HepG2 (cell line): Measurements from ENCODE around the gene AP3D1. TPM values are rescaled to one million over a fixed set of nuclear protein-coding genes. Genes with fewer than 3 reads are reported as not detected.

ENCODE experiments used
- AHDC1 ChIP-seq: sonication (generic); formaldehyde crosslinking; IDR thresholded peaks from 2 replicates; pipeline ENCODE4 v1.5.1; 2020; ENCODE audit warnings: mild to moderate bottlenecking, missing genetic modification reagents, borderline replicate concordance
- BORCS8-MEF2B ChIP-seq: sonication (generic); formaldehyde crosslinking; IDR thresholded peaks from 2 replicates; pipeline ENCODE4 v1.8.0; 2022; ENCODE audit warnings: mild to moderate bottlenecking, missing genetic modification reagents
- CBX2 ChIP-seq, 2 experiments: fragments of 200-600 bp in 1 of 2; sonication (generic); formaldehyde crosslinking in 1 of 2; IDR thresholded peaks; 2 replicates each; pipeline versions ENCODE4 v1.7.0 to v1.8.1; 2018 to 2022; ENCODE audit warnings: low read depth in 2 of 2, low read length in 1 of 2, mild to moderate bottlenecking in 1 of 2, missing genetic modification reagents in 1 of 2
- CHCHD3 ChIP-seq: sonication (generic); formaldehyde crosslinking; IDR thresholded peaks from 2 replicates; pipeline ENCODE4 v1.8.0; 2022; ENCODE audit warnings: mild to moderate bottlenecking, missing genetic modification reagents, moderate library complexity
- ETS1 ChIP-seq: sonication (generic); formaldehyde crosslinking; IDR thresholded peaks from 2 replicates; pipeline ENCODE4 v1.4.0; 2020; ENCODE audit warnings: missing genetic modification reagents
- HNRNPK ChIP-seq: fragments of 200-400 bp; formaldehyde crosslinking; IDR thresholded peaks from 2 replicates; pipeline ENCODE4 v1.6.1; 2018; ENCODE audit warnings: low read length, low read depth, moderate library complexity, mild to moderate bottlenecking; ENCODE audit not compliant: poor library complexity, severe bottlenecking
- MEF2D ChIP-seq: sonication (generic); formaldehyde crosslinking; IDR thresholded peaks from 2 replicates; pipeline ENCODE4 v1.5.1; 2020; ENCODE audit warnings: mild to moderate bottlenecking, missing genetic modification reagents
- NCOR1 ChIP-seq: fragments of 200-600 bp; sonication (generic); IDR thresholded peaks from 2 replicates; pipeline ENCODE4 v1.7.0; 2017; ENCODE audit warnings: antibody characterized with exemption, low read length, borderline replicate concordance
- NR3C1 ChIP-seq: sonication (generic); formaldehyde crosslinking; IDR thresholded peaks from 2 replicates; pipeline ENCODE4 v1.4.0; 2020; ENCODE audit warnings: missing genetic modification reagents
- SOX13 ChIP-seq, 3 experiments: fragments of 450-650 bp in 1 of 3; sonication (generic) in 1 of 3; formaldehyde crosslinking in 1 of 3; IDR thresholded peaks in 2 of 3; conservative IDR thresholded peaks in 1 of 3; 2 replicates each; pipeline versions ENCODE4 v1.5.0 to v1.6.1; 2016 to 2020; ENCODE audit warnings: antibody characterized with exemption in 1 of 3, mild to moderate bottlenecking in 1 of 3, missing compliant biosample characterization in 1 of 3, missing genetic modification reagents in 1 of 3, moderate library complexity in 1 of 3
- TARDBP ChIP-seq: sonication (generic); formaldehyde crosslinking; IDR thresholded peaks from 2 replicates; pipeline ENCODE4 v1.8.0; 2022; ENCODE audit warnings: mild to moderate bottlenecking, missing genetic modification reagents
- TRIM22 ChIP-seq: fragments of 450-650 bp; IDR thresholded peaks from 2 replicates; pipeline ENCODE4 v1.6.1; 2017
- ZC3H4 ChIP-seq: sonication (generic); formaldehyde crosslinking; IDR thresholded peaks from 2 replicates; pipeline ENCODE4 v1.4.0; 2020; ENCODE audit warnings: missing genetic modification reagents, borderline replicate concordance
- ZNF333 ChIP-seq: sonication (generic); formaldehyde crosslinking; IDR thresholded peaks from 2 replicates; pipeline ENCODE4 v1.4.0; 2020; ENCODE audit warnings: mild to moderate bottlenecking, missing genetic modification reagents, borderline replicate concordance
- ZNF546 ChIP-seq: sonication (generic); formaldehyde crosslinking; conservative IDR thresholded peaks from 2 replicates; pipeline ENCODE4 v1.8.1; 2023; ENCODE audit warnings: mild to moderate bottlenecking, missing genetic modification reagents
- polyA plus RNA-seq, 8 experiments: library from polyadenylated mRNA; depleted of rRNA in 3 of 8; stranded (reverse) in 7 of 8; unstranded in 1 of 8; fragments of >200 nt; fragmentation: Illumina TruSeq in 4 of 8; extraction: Trizol in 4 of 8; gene quantifications; 2 replicates each; pipeline versions ENCODE4 v1.2.1 to v1.2.3, GENCODE V29; 2011 to 2016; ENCODE audit warnings: low read depth in 4 of 8, missing spikeins in 1 of 8, mixed read lengths in 1 of 8; ENCODE audit not compliant: insufficient read depth in 1 of 8
- total RNA-seq, 5 experiments: library from RNA; depleted of rRNA; stranded (reverse); fragments of >200 nt; fragmentation: Illumina TruSeq; extraction: Trizol; gene quantifications; 2 replicates each; pipeline ENCODE4 v1.2.3, GENCODE V29; 2016; ENCODE audit warnings: low read depth in 1 of 5

Gene AP3D1
- total and polyA plus RNA-seq, 2 of the 13 experiments (the other 11 are each of a cell fraction or from before 2014, with no cell fraction given): 68.0 to 82.6 TPM

GRCh38 chr19:2061495-2062388, 89.6 kb downstream of the AP3D1 start (continued):
- peak; percentile 62; the same call in 1 of the 2 replicates for TF ChIP-seq ZNF333
- TF ChIP-seq ETS1 (CRISPR knock-in tag): no peak
- no peak; the same call in 1 of the 2 replicates for TF ChIP-seq ZNF546
- no peak for TF ChIP-seq TRIM22
- no peak for TF ChIP-seq CHCHD3
- TF ChIP-seq AHDC1 (CRISPR knock-in tag): no peak
- no peak for TF ChIP-seq NCOR1
- no peak for TF ChIP-seq ZC3H4 (CRISPR knock-in tag)
- peak; percentile 27; the same call in 1 of the 2 replicates for TF ChIP-seq MEF2D (CRISPR knock-in tag)
- TF ChIP-seq BORCS8-MEF2B (CRISPR knock-in tag): peak; percentile 65
- no peak for TF ChIP-seq CBX2 (IDR thresholded peaks at IDR 0.05; ENCODE audit: low read depth, low read length)
- TF ChIP-seq CBX2 (CRISPR knock-in tag; IDR thresholded peaks at IDR 0.05; ENCODE audit: low read depth): no peak
- TF ChIP-seq NR3C1 (CRISPR knock-in tag): no peak
- TF ChIP-seq TARDBP: 0 out of 2 replicates have a peak, but pooled peaks have one; percentile 50
- no peak for TF ChIP-seq SOX13 (IDR thresholded peaks at IDR 0.05)
- no peak for TF ChIP-seq SOX13 (CRISPR knock-in tag; conservative IDR thresholded peaks at IDR 0.05 in 1 of 2, IDR thresholded peaks at IDR 0.05 in 1 of 2)
- no peak for TF ChIP-seq HNRNPK
